Lower lobe of right lung (tissue), 2 donors: ENCODE data around the gene LRRC7. TPM values are rescaled to one million over a fixed set of nuclear protein-coding genes. Genes with fewer than 3 reads are reported as not detected.

Source experiments
- ATAC-seq, 2 donors: fragments of 200-7000 bp; cut with Tn5 transposase; one replicate each; pipeline ENCODE4 v1.9.1; 2020 to 2022; ENCODE audit warnings: mild to moderate bottlenecking in 2 of 2, moderate library complexity in 2 of 2
- DNase-seq: peaks from one replicate; pipeline ENCODE4 v3.0.0-alpha.2; 2020
- H3K27ac ChIP-seq: fragments of 200-600 bp; one replicate; pipeline ENCODE4 v1.8.0; 2022
- H3K27me3 ChIP-seq: fragments of 200-600 bp; one replicate; pipeline ENCODE4 v1.8.0; 2022; ENCODE audit warnings: low read depth
- H3K36me3 ChIP-seq: fragments of 200-600 bp; one replicate; pipeline ENCODE4 v1.8.0; 2022; ENCODE audit warnings: mild to moderate bottlenecking
- H3K4me1 ChIP-seq: fragments of 200-600 bp; one replicate; pipeline ENCODE4 v1.8.0; 2022
- H3K4me3 ChIP-seq: fragments of 200-600 bp; one replicate; pipeline ENCODE4 v1.8.0; 2022; ENCODE audit warnings: mild to moderate bottlenecking
- H3K9me3 ChIP-seq: fragments of 200-600 bp; one replicate; pipeline ENCODE4 v1.8.0; 2022
- intact Hi-C: fragments of 100-400 bp; cut with DNase I; formaldehyde crosslinking; loops from one replicate; pipeline ENCODE4 v1.11.0; 2022
- total RNA-seq: library from RNA; stranded (reverse); fragmentation: NEBNext Ultra II Directional; extraction: Animal tissue kit (Norgen Biotek cat#: 25700); gene quantifications from one replicate; pipeline ENCODE4 v1.2.1, GENCODE V29; 2021
- TF ChIP-seq, protein P1 (sequence below): fragments of 200-600 bp; IDR thresholded peaks from one replicate; pipeline ENCODE4 v1.8.0; 2022; ENCODE audit warnings: antibody characterized with exemption, mild to moderate bottlenecking
- donor health status: DM: no; HTN: yes; CAD: no; lungs with severe emphysema.

Gene LRRC7
- total RNA-seq, 1 donor from 2014 or later = not detected

DNA sequence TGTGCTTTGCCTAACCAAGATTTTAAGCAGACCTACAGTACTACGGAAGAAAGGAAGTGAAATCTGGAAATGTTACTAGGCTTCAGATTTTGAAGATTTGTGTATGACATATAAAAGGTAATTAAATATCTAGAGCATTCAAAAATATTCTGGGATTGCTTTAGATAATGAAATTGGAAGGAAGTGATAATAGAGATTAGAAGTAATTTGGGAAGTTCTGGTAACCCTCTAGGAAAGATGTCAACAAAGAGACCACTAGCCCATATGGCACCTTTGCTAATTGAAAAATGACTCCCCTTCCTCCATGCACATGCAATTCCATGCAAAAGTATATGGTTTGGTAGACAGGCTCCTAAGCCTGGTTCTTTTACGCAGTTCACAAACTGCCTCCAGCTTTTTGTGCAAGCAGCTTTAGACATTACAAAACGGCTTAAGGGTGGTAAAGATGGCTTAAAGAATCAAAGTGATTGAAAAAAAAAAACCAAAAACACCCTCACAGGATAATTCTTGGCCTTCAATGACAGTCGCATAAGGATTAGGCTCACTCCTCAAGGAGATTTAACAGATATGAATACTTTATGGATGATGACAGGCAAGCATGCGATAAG, 81.8 kb downstream of the LRRC7 start:
- H3K4me1 ChIP-seq = no peaks in the 10 kb centered on the region
- DNase-seq (no peak), ATAC-seq (no peak)
- intact Hi-C loops = no loop called here
- H3K27me3 ChIP-seq = no peaks in the 10 kb centered on the region
- no peak overlapping the region for H3K27ac ChIP-seq
- no peaks in the 10 kb centered on the region for H3K36me3 ChIP-seq
- no peaks in the 10 kb centered on the region for H3K9me3 ChIP-seq
- no peak overlapping the region for H3K4me3 ChIP-seq
- TF ChIP-seq, protein P1, sequence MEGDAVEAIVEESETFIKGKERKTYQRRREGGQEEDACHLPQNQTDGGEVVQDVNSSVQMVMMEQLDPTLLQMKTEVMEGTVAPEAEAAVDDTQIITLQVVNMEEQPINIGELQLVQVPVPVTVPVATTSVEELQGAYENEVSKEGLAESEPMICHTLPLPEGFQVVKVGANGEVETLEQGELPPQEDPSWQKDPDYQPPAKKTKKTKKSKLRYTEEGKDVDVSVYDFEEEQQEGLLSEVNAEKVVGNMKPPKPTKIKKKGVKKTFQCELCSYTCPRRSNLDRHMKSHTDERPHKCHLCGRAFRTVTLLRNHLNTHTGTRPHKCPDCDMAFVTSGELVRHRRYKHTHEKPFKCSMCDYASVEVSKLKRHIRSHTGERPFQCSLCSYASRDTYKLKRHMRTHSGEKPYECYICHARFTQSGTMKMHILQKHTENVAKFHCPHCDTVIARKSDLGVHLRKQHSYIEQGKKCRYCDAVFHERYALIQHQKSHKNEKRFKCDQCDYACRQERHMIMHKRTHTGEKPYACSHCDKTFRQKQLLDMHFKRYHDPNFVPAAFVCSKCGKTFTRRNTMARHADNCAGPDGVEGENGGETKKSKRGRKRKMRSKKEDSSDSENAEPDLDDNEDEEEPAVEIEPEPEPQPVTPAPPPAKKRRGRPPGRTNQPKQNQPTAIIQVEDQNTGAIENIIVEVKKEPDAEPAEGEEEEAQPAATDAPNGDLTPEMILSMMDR = no peak

DNA sequence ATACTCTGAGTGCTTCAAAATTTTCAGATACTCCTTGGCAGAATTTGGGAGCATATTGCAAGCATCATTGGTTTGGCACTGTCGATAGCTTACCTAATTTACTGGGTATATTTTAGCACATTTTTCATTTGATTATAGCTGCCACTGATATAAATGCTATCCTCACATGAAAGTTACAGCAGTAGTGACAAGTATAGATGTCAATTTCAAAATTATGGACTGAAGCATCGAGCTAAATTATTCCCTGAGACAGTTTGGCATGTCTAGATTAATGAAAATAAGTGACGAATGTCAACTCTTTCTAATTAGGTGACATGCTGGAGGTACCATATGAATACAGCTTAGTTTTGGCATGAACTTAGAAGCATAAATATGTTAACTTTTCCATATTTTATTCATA, 83.1 kb downstream of the LRRC7 start:
- H3K9me3 ChIP-seq = no peaks in the 10 kb centered on the region
- no peaks in the 10 kb centered on the region for H3K36me3 ChIP-seq
- TF ChIP-seq, protein P1 = no peak
- H3K27ac ChIP-seq = no peak overlapping the region
- H3K4me3 ChIP-seq = no peak overlapping the region
- no peaks in the 10 kb centered on the region for H3K4me1 ChIP-seq
- no peaks in the 10 kb centered on the region for H3K27me3 ChIP-seq
- no peak for ATAC-seq
- intact Hi-C loops = no loop called here
- DNase-seq = no peak

DNA sequence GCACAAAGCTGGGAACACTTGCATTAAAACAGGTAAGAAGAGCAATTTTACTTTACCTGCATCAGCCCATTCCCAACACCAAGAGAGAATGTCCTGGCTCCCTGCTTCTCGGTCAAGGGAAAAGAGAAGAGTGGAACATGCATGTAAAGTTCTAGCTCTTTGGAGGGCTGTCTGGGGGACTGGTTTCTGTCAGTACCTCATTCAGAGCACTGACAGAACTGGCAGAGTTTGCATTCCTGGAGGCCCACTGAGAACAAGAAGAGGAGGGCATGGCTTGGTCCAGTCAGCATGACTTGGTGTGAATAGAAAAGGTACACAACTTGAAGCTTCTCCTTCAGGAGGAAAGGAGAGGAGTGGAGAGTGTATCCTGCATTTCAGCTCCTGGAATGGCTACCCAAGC, 83.9 kb downstream of the LRRC7 start:
- no peak for ATAC-seq
- no peaks in the 10 kb centered on the region for H3K36me3 ChIP-seq
- H3K27ac ChIP-seq = no peak overlapping the region
- no peaks in the 10 kb centered on the region for H3K9me3 ChIP-seq
- no peaks in the 10 kb centered on the region for H3K27me3 ChIP-seq
- H3K4me1 ChIP-seq = no peaks in the 10 kb centered on the region
- no peak for DNase-seq
- TF ChIP-seq, protein P1 = no peak
- no peak overlapping the region for H3K4me3 ChIP-seq
- intact Hi-C loops = no loop called here

DNA sequence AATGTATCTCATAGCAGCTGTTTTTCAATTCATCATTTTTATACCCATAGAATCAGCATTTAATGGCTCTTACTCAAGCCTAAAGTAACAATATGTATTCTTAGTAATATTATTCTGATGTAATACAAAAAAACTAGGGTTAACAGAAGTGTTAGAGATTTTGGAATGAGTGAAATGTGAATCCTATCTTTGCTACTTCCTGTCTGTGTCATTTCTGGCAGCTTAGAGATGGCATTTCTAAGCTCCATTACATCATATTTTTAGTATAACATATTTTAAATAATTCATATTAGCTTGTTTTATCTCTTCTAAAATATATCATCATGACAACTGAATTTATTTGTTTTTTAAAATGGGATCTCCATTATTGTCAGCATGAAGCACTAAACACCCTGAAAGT, 90.2 kb downstream of the LRRC7 start:
- DNase-seq (no peak), ATAC-seq (no peak)
- H3K36me3 ChIP-seq = no peaks in the 10 kb centered on the region
- TF ChIP-seq, protein P1 = no peak
- intact Hi-C loops = no loop called here
- no peaks in the 10 kb centered on the region for H3K27me3 ChIP-seq
- no peaks in the 10 kb centered on the region for H3K9me3 ChIP-seq
- no peaks in the 10 kb centered on the region for H3K4me1 ChIP-seq
- no peak overlapping the region for H3K27ac ChIP-seq
- H3K4me3 ChIP-seq = no peak overlapping the region

DNA sequence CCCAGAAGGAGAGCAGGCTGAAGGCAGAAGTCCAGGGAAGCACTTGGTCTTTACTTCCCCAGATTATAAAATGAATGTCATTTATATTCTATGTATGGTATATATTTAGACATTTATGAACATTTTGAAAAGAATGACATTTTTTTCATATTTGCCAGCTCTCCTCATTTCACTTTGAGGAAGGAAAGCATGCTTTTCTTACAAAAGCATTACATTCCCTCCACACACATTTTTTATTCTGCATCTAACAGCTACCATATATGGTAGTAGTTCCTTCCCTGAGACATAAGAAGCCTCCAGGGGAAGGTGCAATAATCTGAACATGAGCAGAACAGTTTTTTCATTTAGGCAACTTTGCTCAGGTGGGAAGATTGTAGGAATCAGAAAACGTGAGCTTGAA, 94.0 kb downstream of the LRRC7 start:
- Histone ChIP-seq H3K4me1 (no peaks in the 10 kb centered on the region), H3K27ac (no peak overlapping the region), H3K9me3 (peaks cover 4% of the 10 kb centered on the region), H3K4me3 (no peak overlapping the region), H3K27me3 (no peaks in the 10 kb centered on the region), H3K36me3 (no peaks in the 10 kb centered on the region)
- DNase-seq = no peak
- ATAC-seq = no peak
- intact Hi-C loops = no loop called here
- TF ChIP-seq, protein P1 = no peak
